ENCODE data around the gene FMNL3. TPM values are rescaled to one million over a fixed set of nuclear protein-coding genes. Genes with fewer than 3 reads are reported as not detected.
A peak's percentile ranks its signal among the peaks of the same experiment; 100 is the strongest.

The FMNL3 gene
- total and polyA plus RNA-seq, 2 of the 8 experiments (the other 6 are each of a cell fraction or from before 2014, with no cell fraction given): 8.6 to 29.0 TPM

GRCh38 chr12:49599961-49600360 is 107.2 kb downstream of the FMNL3 start:
- Histone ChIP-seq H2BK15ac (ENCODE audit: low read length) (no peak overlapping the region), H2AFZ (ENCODE audit: low read length) (no peak overlapping the region), H3K4me1 (replicated peaks in 1 of 4; ENCODE audit: control insufficient read depth in 3 of 4, insufficient read depth in 4 of 4, low read length in 3 of 4) (no peaks in the 10 kb centered on the region), H2BK20ac (ENCODE audit: low read length) (no peak overlapping the region), H4K8ac (ENCODE audit: extremely low read depth, insufficient read depth, low read length) (peak overlapping the region; percentile 1; the same call in 1 of the 2 replicates), H3K4ac (replicated peaks; ENCODE audit: insufficient read length, low read depth, low read length) (no peak overlapping the region), H3K27me3 (replicated peaks in 1 of 4; ENCODE audit: control insufficient read depth in 3 of 4, extremely low read depth in 1 of 4, insufficient read depth in 3 of 4, low read length in 3 of 4) (peaks cover 0 to 4% (median 0%) of the 10 kb centered on the region in 4 experiments; a peak in 2 of 7 replicates), H3K56ac (replicated peaks; ENCODE audit: insufficient read length, low read depth, low read length) (no peak overlapping the region), H3K14ac (ENCODE audit: insufficient read length) (no peak overlapping the region), H3K79me1 (ENCODE audit: low read depth, low read length) (no peaks in the 10 kb centered on the region), H2AK5ac (ENCODE audit: low read depth, low read length) (no peak overlapping the region), H2BK12ac (ENCODE audit: low read depth, low read length) (no peak overlapping the region), H4K5ac (ENCODE audit: insufficient read length, low read depth, low read length) (no peak overlapping the region), H3K23ac (ENCODE audit: insufficient read length) (no peak overlapping the region), H3K9ac (replicated peaks in 1 of 4; ENCODE audit: extremely low read depth in 1 of 4, low read depth in 3 of 4, low read length in 3 of 4) (no peak overlapping the region), H3K4me2 (ENCODE audit: insufficient read depth in 1 of 2, low read depth in 2 of 2, low read length in 2 of 2) (no peak overlapping the region), H2BK120ac (replicated peaks; ENCODE audit: low read depth, low read length) (no peak overlapping the region), H3K18ac (ENCODE audit: extremely low read depth, low read length) (no peak overlapping the region), H3K9me3 (ENCODE audit: insufficient read depth in 2 of 2, low read depth in 1 of 2, low read length in 1 of 2) (no peaks in the 10 kb centered on the region), H3K4me3 (ENCODE audit: extremely low read depth in 1 of 4, insufficient read depth in 2 of 4, low read depth in 3 of 4, low read length in 4 of 4) (no peak overlapping the region), H3K36me3 (ENCODE audit: control insufficient read depth in 2 of 4, insufficient read depth in 4 of 4, low read length in 3 of 4) (no peaks in the 10 kb centered on the region), H3K23me2 (ENCODE audit: low read depth, low read length) (no peaks in the 10 kb centered on the region), H4K91ac (replicated peaks; ENCODE audit: insufficient read length, low read length) (no peak overlapping the region), H2BK5ac (ENCODE audit: low read depth, low read length) (no peak overlapping the region; the same call in 1 of the 2 replicates), H3K79me2 (ENCODE audit: control insufficient read depth in 1 of 2, insufficient read depth in 2 of 2, low read length in 2 of 2) (no peaks in the 10 kb centered on the region), H3K27ac (ENCODE audit: low read depth, low read length) (no peak overlapping the region), H4K20me1 (replicated peaks in 1 of 2; ENCODE audit: control insufficient read depth in 1 of 2, insufficient read depth in 2 of 2, low read length in 2 of 2) (no peaks in the 10 kb centered on the region)
- WGBS, 2 experiments (ENCODE audit: extremely low coverage in 1 of 2, insufficient coverage in 1 of 2, insufficient read length in 1 of 2, insufficient replicate concordance in 2 of 2, low coverage in 1 of 2, low lambda C conversion rate in 2 of 2, missing lambda C conversion rate in 1 of 2): 92% methylated on average over 8 of the region's 8 CpGs; no CpG with 5 or more reads in 1 of the 2 experiments
- FAIRE-seq (no peak), DNase-seq (ENCODE audit: low read depth in 1 of 2, low spot score in 2 of 2) (no peak)
- POLR2A ChIA-PET (ENCODE audit: partially characterized antibody): interaction anchor here (1.0 to 1.8 kb wide), 3 partner anchors 8 to 22 kb away, joined by 3 to 7 read pairs (median 4); no protein-coding TSS in a partner anchor
- CTCF ChIA-PET (ENCODE audit: partially characterized antibody): interaction anchor here (0.8 to 1.9 kb wide), 4 partner anchors 9 to 303 kb away, joined by 3 to 6 read pairs (median 3); no protein-coding TSS in a partner anchor
- no peak for TF ChIP-seq RBBP5 (IDR thresholded peaks at IDR 0.05; ENCODE audit: borderline replicate concordance, low read depth, low read length)
- TF ChIP-seq PHF8 (conservative IDR thresholded peaks at IDR 0.05; ENCODE audit: low read depth, low read length): no peak

All from H1 (cell line).